Astrocyte of the cerebellum (primary cell): ENCODE data around the gene TBRG4.
"Not testable (repeated sequence)": the region's sequence is repeated elsewhere in the genome, so short reads cannot be mapped to it uniquely, and the experiment has no call there.

Experiments used
- DNase-seq: peaks from one replicate; pipeline ENCODE4 v3.0.0-alpha.2; 2011; ENCODE audit warnings: low read depth
- H3K4me3 ChIP-seq: 2 replicates; pipeline ENCODE4 v1.5.1; 2011; ENCODE audit warnings: mild to moderate bottlenecking, low read depth, low read length, moderate library complexity
- CTCF ChIP-seq: IDR thresholded peaks from 2 replicates; pipeline ENCODE4 v1.5.1; 2012; ENCODE audit warnings: low read length, low read depth, moderate library complexity, mild to moderate bottlenecking; ENCODE audit errors: missing control alignments
- in situ Hi-C: cut with HindIII; loops from 2 replicates; pipeline ENCODE4 v1.10.0; 2017; ENCODE audit warnings: low sequenced_read_pairs

TBRG4 gene

GRCh38 chr7:45157286-45157652, 45.8 kb upstream of the TBRG4 start:
- DNase-seq, result no peak
- no peak overlapping the region for H3K4me3 ChIP-seq
- in situ Hi-C loops, result no loop called here
- TF ChIP-seq CTCF, result no peak

- in situ Hi-C loops, result no loop called here
- no peak overlapping the region for H3K4me3 ChIP-seq
- DNase-seq, result no peak
- no peak for TF ChIP-seq CTCF
These were observed 45.2 kb upstream of the TBRG4 start for GRCh38 chr7:45156516-45157272.

GRCh38 chr7:45155941-45156340, 44.4 kb upstream of the TBRG4 start:
- in situ Hi-C loops, result no loop called here
- TF ChIP-seq CTCF, result no peak
- no peak overlapping the region for H3K4me3 ChIP-seq
- DNase-seq, result no peak

DNA sequence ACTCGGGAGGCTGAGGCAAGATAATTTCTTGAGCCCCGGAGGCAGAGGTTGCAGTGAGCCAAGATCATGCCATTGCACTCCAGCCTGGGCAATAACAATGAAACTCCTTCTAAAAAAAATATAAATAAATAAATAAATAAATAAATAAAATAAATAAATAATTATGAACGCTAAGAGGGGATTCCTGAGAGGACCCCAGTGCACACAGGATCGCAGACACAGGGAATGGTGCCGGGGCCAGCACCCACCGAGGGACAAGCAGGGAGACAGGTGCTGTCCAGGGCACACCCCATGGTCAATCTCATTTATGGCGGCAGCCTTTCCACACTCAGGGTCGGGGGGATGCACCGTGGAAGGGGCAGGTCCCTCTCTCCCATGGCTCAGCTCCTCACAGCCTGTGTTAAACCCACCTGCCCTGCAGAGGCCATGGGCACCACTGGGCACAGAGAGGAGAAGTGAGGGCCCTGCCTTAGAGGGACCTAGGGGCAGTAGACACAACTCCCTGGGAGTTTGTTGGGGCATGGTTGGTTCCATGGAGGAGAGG, 43.9 kb upstream of the TBRG4 start:
- no peak overlapping the region for H3K4me3 ChIP-seq
- no peak for DNase-seq
- no peak for TF ChIP-seq CTCF
- in situ Hi-C loops, result no loop called here

- H3K4me3 ChIP-seq, DNase-seq, in situ Hi-C loops: not testable (repeated sequence)
These were observed 42.4 kb upstream of the TBRG4 start for GRCh38 chr7:45153861-45154260.

DNA sequence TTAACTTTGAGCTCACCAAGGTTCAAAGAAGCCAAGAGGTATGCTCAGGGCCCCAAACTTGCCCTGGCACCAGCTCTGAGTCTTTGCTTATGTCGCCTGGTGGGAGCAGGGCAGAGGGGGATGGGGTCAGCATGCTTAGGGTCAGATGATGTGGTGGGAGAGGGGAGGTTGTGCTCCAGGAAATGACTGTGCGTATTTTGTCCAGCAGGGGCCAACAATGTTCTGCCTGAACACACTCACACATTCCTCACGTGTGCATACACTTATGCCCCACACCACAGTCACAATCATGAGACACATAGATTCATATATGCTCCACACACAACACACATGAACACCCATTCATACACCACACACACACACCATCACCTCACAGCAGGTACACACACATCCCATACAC, 41.7 kb upstream of the TBRG4 start:
- TF ChIP-seq CTCF, result no peak
- in situ Hi-C loops, result no loop called here
- H3K4me3 ChIP-seq, result no peak overlapping the region
- DNase-seq, result no peak

GRCh38 chr7:45151967-45152366, 40.5 kb upstream of the TBRG4 start:
- no peak overlapping the region for H3K4me3 ChIP-seq
- TF ChIP-seq CTCF, result no peak
- in situ Hi-C loops, result no loop called here
- no peak for DNase-seq
